Measurements from ENCODE around the gene ZBTB48. TPM values are rescaled to one million over a fixed set of nuclear protein-coding genes. Genes with fewer than 3 reads are reported as not detected.

The ZBTB48 gene
- polyA plus RNA-seq, 1 of the 3 experiments (the other 2 are of a cell fraction), result 31.2 TPM

- H3K4me2 ChIP-seq, result no peak overlapping the region
- H3K9me2 ChIP-seq, result no peaks in the 10 kb centered on the region
- peaks cover 18% of the 10 kb centered on the region for H3F3A ChIP-seq (replicated peaks; ENCODE audit: insufficient read depth)
- no peak for DNase-seq
- H3K27ac ChIP-seq (ENCODE audit: low read depth in 2 of 2, low read length in 1 of 2), result no peak overlapping the region
- H3K9me3 ChIP-seq, result no peaks in the 10 kb centered on the region
- CTCF ChIA-PET, result interaction anchor here (0.9 to 1.4 kb wide), 3 partner anchors 9 to 73 kb away, joined by 3 to 6 read pairs (median 4); partner anchors contain the start of gene DNAJC11
- no peak for TF ChIP-seq FOSL2 (IDR thresholded peaks at IDR 0.05; ENCODE audit: borderline replicate concordance, low read depth)
- TF ChIP-seq NRF1 (IDR thresholded peaks at IDR 0.05; ENCODE audit: low read depth, low read length), result no peak
- no peak for TF ChIP-seq FOXJ3 (CRISPR knock-in tag; IDR thresholded peaks at IDR 0.05)
- no peak for TF ChIP-seq EP300 (IDR thresholded peaks at IDR 0.05; ENCODE audit: borderline replicate concordance in 1 of 2, low read depth in 1 of 2, low read length in 1 of 2)
- TF ChIP-seq JUND (IDR thresholded peaks at IDR 0.05), result no peak
- no peak for TF ChIP-seq NFIC (IDR thresholded peaks at IDR 0.05; ENCODE audit: borderline replicate concordance)
- no peak for TF ChIP-seq GATA2 (CRISPR knock-in tag; IDR thresholded peaks at IDR 0.05)
- TF ChIP-seq GABPA (IDR thresholded peaks at IDR 0.05; ENCODE audit: low read depth), result no peak
- no peak for TF ChIP-seq IRF3 (IDR thresholded peaks at IDR 0.05; ENCODE audit: low read depth, low read length)
- TF ChIP-seq ZBTB33 (IDR thresholded peaks at IDR 0.05; ENCODE audit: borderline replicate concordance, low read depth), result no peak
- TF ChIP-seq MEF2A (IDR thresholded peaks at IDR 0.05; ENCODE audit: borderline replicate concordance, low read depth), result no peak
- no peak for TF ChIP-seq PBX3 (IDR thresholded peaks at IDR 0.05)
- TF ChIP-seq USF2 (IDR thresholded peaks at IDR 0.05; ENCODE audit: borderline replicate concordance, low read depth, low read length), result no peak
- 92% methylated on average over 15 of the region's 21 CpGs for WGBS (ENCODE audit: low lambda C conversion rate)
- H3K9ac ChIP-seq, result no peak overlapping the region
- peaks cover 14% of the 10 kb centered on the region; the same call in 1 of the 2 replicates for H4K20me1 ChIP-seq (ENCODE audit: insufficient read depth)
- H3K36me3 ChIP-seq (replicated peaks in 1 of 2; ENCODE audit: control insufficient read depth in 1 of 2, insufficient read depth in 2 of 2, low read length in 1 of 2), result peaks cover 8 to 31% of the 10 kb centered on the region in 2 experiments
- no peak overlapping the region for H2AFZ ChIP-seq (ENCODE audit: low read depth)
- peaks cover 0 to 5% of the 10 kb centered on the region in 2 experiments; a peak in 1 of 4 replicates for H3K4me1 ChIP-seq (ENCODE audit: control insufficient read depth in 1 of 2, insufficient read depth in 2 of 2, low read depth in 1 of 2, low read length in 1 of 2)
- H3K27me3 ChIP-seq (ENCODE audit: insufficient read depth), result no peaks in the 10 kb centered on the region
- peaks cover 48% of the 10 kb centered on the region for H3K79me2 ChIP-seq (ENCODE audit: insufficient read depth)
- H3K4me3 ChIP-seq (ENCODE audit: low read depth in 2 of 2, low read length in 1 of 2), result no peak overlapping the region
- POLR2A ChIA-PET, result no interaction called here
Measured at GRCh38 chr1:6627841-6628545, 48.2 kb downstream of the ZBTB48 start.

Data from SK-N-SH (cell line).